ENCODE measurements around the gene BCL7A. TPM values are rescaled to one million over a fixed set of nuclear protein-coding genes. Genes with fewer than 3 reads are reported as not detected.

Gene BCL7A
- polyA plus RNA-seq, 4 donors = 0.22 to 10.4 (median 3.4) TPM

DNA sequence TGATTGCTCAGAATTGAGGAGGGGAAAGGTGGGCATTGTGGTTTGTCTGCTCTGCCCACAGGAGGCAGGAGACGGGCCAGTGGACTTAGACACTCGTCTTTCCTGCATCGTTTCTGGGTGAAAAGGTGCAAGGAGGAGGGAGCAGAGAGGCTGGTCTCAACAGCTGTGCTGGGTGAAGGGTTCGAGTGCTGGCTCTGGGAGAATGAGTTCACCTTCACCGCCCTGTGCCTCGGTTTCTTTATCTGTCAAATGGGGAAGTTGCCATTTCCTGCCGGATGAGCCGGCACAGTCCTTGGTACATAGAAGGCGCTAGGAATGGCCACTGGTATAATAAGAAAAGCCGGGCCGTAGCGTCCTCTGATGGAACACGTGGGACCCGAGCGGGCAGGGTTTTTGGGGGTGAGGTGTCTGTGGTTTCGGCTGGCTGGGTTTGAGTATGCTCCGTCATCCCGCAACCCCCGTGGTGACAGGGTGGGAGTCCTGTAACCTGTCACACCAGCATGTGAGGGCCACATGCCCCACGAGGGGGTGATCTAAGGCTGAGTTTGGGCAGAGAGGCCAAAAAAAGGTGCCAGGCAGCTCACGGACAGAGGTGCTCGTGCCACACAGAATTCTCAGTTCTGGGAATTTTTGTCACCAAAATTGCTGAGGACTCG, 7.3 kb downstream of the BCL7A start:
- no peak for FAIRE-seq

DNA sequence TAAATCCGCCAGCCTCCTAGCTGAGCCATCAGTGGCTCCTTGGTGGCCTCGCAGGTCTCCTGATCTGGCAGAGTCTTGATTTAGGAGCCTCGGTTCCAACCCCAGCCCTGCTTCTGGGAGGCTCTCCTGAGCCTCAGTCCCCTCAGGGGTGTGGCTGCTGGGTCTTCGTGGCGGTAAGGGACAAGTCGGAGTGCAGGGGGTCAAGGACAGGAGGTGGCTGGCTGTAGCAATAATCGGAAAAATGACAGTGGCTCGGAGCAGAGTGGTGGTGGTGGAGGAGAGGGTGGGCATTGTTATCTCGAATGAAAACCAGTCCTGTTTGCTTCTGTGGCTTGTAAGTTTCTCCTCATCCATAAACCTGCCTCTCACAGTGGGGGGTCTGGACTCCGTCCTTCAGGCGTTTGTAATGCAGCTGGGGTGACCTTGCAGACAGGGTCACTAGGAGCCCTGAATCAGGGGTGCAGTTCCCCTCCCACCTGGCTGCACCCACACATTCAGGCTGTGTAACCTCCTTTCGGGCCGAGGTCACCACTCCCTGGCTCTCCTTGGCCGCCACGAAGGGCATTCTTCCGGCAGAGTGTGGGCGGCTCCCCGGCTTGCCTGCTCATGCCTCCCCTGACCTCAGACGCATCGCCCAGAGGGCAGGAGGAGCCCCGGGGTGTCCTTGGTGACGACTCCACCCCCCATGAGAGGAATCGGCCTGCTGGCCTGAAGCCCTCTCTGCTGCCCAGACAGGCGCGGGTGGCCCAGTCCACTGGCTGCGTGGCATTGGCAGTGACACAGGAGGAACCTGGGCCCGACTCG, 8.1 kb downstream of the BCL7A start:
- Histone ChIP-seq H3K36me3 (ENCODE audit: control insufficient read depth in 3 of 3, insufficient read depth in 2 of 3, low read depth in 1 of 3, low read length in 3 of 3) (peaks cover 0 to 34% (median 0%) of the 10 kb centered on the region in 3 donors), H3K27ac (ENCODE audit: low read depth in 1 of 3, low read length in 2 of 3) (no peak overlapping the region), H3K9me3 (ENCODE audit: control insufficient read depth in 2 of 2, insufficient read depth in 1 of 2, low read depth in 1 of 2, low read length in 1 of 2) (no peaks in the 10 kb centered on the region), H3K4me3 (ENCODE audit: low read depth in 1 of 3, low read length in 3 of 3) (no peak overlapping the region), H3K4me1 (ENCODE audit: control insufficient read depth in 3 of 3, insufficient read depth in 2 of 3, low read depth in 1 of 3, low read length in 2 of 3) (no peaks in the 10 kb centered on the region), H3K27me3 (ENCODE audit: control insufficient read depth in 3 of 3, insufficient read depth in 3 of 3, low read length in 3 of 3) (no peaks in the 10 kb centered on the region)
- no peak for DNase-seq
- 76 to 83% (median 80%) methylated on average over 28 of the region's 28 CpGs for WGBS, 3 donors
- FAIRE-seq = no peak

More for the DNA sequence above, 7.3 kb downstream of the BCL7A start:
- H3K9me3 ChIP-seq (ENCODE audit: control insufficient read depth in 2 of 2, insufficient read depth in 1 of 2, low read depth in 1 of 2, low read length in 1 of 2) = no peaks in the 10 kb centered on the region
- WGBS, 3 donors = 68 to 82% (median 70%) methylated on average over 23 of the region's 23 CpGs
- no peak overlapping the region for H3K27ac ChIP-seq (ENCODE audit: low read depth in 1 of 3, low read length in 2 of 3)
- no peaks in the 10 kb centered on the region for H3K27me3 ChIP-seq (ENCODE audit: control insufficient read depth in 3 of 3, insufficient read depth in 3 of 3, low read length in 3 of 3)
- no peak overlapping the region for H3K4me3 ChIP-seq (ENCODE audit: low read depth in 1 of 3, low read length in 3 of 3)
- peaks cover 0 to 31% (median 0%) of the 10 kb centered on the region in 3 donors for H3K36me3 ChIP-seq (ENCODE audit: control insufficient read depth in 3 of 3, insufficient read depth in 2 of 3, low read depth in 1 of 3, low read length in 3 of 3)
- DNase-seq = no peak
- H3K4me1 ChIP-seq (ENCODE audit: control insufficient read depth in 3 of 3, insufficient read depth in 2 of 3, low read depth in 1 of 3, low read length in 2 of 3) = peaks cover 0 to 4% (median under 1%) of the 10 kb centered on the region in 3 donors

DNA sequence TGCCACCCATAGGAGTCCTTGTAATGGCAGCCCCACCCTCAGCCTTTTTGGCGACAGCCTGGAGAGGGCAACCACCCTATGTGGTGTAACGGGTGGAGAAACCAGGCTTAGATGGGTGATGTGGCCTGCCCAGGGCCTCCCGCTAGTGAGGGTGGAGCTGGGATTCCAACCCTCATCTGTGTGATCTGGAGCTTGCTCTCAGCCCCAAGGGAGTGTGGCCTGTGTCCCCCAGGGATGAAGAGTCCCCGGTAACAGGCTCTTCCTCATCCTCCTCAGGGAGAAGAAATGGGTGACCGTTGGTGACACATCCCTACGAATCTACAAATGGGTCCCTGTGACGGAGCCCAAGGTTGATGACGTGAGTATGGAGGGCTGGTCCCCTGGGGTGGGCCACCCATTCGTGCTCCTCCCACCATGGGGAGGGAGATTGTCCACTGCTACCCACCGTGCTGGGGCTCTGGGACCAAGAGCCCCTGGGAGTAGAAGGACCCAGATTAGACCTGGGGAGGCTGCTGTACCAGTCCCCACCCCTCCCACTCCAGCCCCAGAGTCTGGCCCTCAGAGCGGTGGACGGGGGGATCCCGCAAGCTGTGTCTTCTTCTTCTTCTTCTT, 8.8 kb downstream of the BCL7A start:
- DNase-seq (no peak), FAIRE-seq (no peak)
- WGBS, 3 donors = 92 to 96% (median 92%) methylated on average over 12 to 13 of the region's 13 CpGs
- H3K4me3 ChIP-seq (ENCODE audit: low read depth in 1 of 3, low read length in 3 of 3) = no peak overlapping the region
- peaks cover 0 to 41% (median 0%) of the 10 kb centered on the region in 3 donors for H3K36me3 ChIP-seq (ENCODE audit: control insufficient read depth in 3 of 3, insufficient read depth in 2 of 3, low read depth in 1 of 3, low read length in 3 of 3)
- no peaks in the 10 kb centered on the region for H3K27me3 ChIP-seq (ENCODE audit: control insufficient read depth in 3 of 3, insufficient read depth in 3 of 3, low read length in 3 of 3)
- no peaks in the 10 kb centered on the region for H3K9me3 ChIP-seq (ENCODE audit: control insufficient read depth in 2 of 2, insufficient read depth in 1 of 2, low read depth in 1 of 2, low read length in 1 of 2)
- no peaks in the 10 kb centered on the region for H3K4me1 ChIP-seq (ENCODE audit: control insufficient read depth in 3 of 3, insufficient read depth in 2 of 3, low read depth in 1 of 3, low read length in 2 of 3)
- H3K27ac ChIP-seq (ENCODE audit: low read depth in 1 of 3, low read length in 2 of 3) = no peak overlapping the region

DNA sequence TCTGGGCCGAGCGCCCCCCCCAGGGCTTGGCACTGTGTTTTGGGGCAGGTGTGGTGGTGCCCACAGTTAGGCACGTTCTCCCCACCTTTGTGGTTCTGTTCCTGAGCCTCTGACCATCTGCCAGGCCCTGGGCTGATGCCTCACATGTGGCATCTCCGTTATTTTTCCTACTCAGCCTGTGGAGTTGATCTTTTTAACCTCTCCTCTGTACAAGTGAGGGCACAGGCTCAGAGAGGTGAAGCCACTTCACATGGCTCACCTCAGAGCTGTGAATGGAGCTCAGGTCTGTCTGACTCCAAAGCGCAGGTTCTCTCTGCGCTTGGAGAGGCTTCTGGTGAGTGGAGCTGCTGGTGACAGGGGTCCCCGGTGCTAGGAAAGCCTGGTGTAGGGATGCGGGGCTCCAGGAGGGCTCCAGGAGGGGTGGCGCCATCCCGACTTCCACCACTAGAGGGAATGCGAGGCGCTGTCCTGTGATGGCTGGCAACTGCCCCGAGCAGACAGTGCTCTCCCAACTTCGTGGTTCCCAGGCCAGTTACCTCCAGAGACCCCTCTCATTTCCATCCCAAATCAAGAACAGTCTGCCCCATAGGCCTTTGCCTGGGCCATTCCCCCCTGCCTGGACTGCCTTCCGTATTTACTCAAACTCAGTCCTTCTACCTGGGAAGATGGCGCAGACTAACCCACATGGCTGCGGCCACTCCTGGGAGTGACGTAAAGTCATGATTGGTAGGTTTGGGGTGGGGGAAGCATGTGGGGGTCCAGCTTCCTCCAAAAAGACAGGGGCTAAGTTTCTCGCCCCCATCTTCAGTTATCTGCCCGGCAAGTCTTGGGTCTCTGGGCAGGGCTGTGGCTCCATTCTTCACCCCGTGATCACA, 9.9 kb downstream of the BCL7A start:
- DNase-seq = peak; percentile 29 to 51
- Histone ChIP-seq H3K27me3 (ENCODE audit: control insufficient read depth in 3 of 3, insufficient read depth in 3 of 3, low read length in 3 of 3) (no peaks in the 10 kb centered on the region), H3K4me3 (ENCODE audit: low read depth in 1 of 3, low read length in 3 of 3) (no peak overlapping the region), H3K27ac (ENCODE audit: low read depth in 1 of 3, low read length in 2 of 3) (no peak overlapping the region), H3K9me3 (ENCODE audit: control insufficient read depth in 2 of 2, insufficient read depth in 1 of 2, low read depth in 1 of 2, low read length in 1 of 2) (no peaks in the 10 kb centered on the region), H3K36me3 (ENCODE audit: control insufficient read depth in 3 of 3, insufficient read depth in 2 of 3, low read depth in 1 of 3, low read length in 3 of 3) (peaks cover 0 to 47% (median 0%) of the 10 kb centered on the region in 3 donors), H3K4me1 (ENCODE audit: control insufficient read depth in 3 of 3, insufficient read depth in 2 of 3, low read depth in 1 of 3, low read length in 2 of 3) (no peaks in the 10 kb centered on the region)
- FAIRE-seq = no peak
- WGBS, 3 donors = 59 to 70% (median 65%) methylated on average over 21 of the region's 21 CpGs

DNA sequence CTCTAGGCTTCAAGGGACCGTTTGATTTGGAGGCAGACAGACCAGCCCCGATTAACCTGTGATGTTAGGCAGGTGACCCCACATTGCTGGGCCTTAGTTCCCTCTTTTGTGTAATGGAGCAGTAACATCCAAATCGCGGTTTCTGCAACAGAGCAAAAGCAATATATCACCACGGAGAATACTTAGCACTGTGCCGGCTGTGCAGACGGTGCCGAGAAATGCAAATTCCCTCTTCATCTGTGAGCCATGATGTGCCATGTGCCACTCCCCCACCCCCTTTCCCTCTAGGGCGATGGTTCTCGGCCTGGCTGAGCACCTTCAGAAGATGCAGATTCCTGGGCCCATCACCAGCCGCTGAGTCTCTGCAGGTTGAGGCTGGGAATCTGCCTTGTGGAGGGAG, 10.9 kb downstream of the BCL7A start:
- no peak overlapping the region for H3K27ac ChIP-seq (ENCODE audit: low read depth in 1 of 3, low read length in 2 of 3)
- no peaks in the 10 kb centered on the region for H3K9me3 ChIP-seq (ENCODE audit: control insufficient read depth in 2 of 2, insufficient read depth in 1 of 2, low read depth in 1 of 2, low read length in 1 of 2)
- no peak overlapping the region for H3K4me3 ChIP-seq (ENCODE audit: low read depth in 1 of 3, low read length in 3 of 3)
- no peaks in the 10 kb centered on the region for H3K4me1 ChIP-seq (ENCODE audit: control insufficient read depth in 3 of 3, insufficient read depth in 2 of 3, low read depth in 1 of 3, low read length in 2 of 3)
- DNase-seq = no peak
- H3K36me3 ChIP-seq (ENCODE audit: control insufficient read depth in 3 of 3, insufficient read depth in 2 of 3, low read depth in 1 of 3, low read length in 3 of 3) = peaks cover 0 to 55% (median 0%) of the 10 kb centered on the region in 3 donors
- no peak for FAIRE-seq
- H3K27me3 ChIP-seq (ENCODE audit: control insufficient read depth in 3 of 3, insufficient read depth in 3 of 3, low read length in 3 of 3) = no peaks in the 10 kb centered on the region
- WGBS, 3 donors = 91 to 94% (median 91%) methylated on average over 11 of the region's 11 CpGs

DNA sequence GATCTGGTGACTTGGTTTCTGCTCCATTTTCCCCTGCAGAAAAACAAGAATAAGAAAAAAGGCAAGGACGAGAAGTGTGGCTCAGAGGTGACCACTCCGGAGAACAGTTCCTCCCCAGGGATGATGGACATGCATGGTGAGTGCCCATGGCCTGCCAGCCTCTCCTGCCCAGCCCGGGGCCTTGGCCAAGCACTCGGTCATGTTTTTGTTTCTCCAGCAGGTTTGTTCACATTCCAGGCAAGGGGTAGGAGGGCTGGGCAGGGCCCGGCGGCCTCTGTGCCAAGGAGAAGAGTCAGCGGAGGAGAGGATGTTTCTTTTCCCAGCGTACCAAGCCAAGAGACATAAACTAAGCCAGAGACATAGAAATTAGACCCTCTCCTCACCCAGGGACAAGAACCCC, 13.6 kb downstream of the BCL7A start:
- H3K4me1 ChIP-seq (ENCODE audit: control insufficient read depth in 3 of 3, insufficient read depth in 2 of 3, low read depth in 1 of 3, low read length in 2 of 3) = peaks cover 0 to 4% (median 0%) of the 10 kb centered on the region in 3 donors
- no peak overlapping the region for H3K27ac ChIP-seq (ENCODE audit: low read depth in 1 of 3, low read length in 2 of 3)
- DNase-seq = no peak
- H3K4me3 ChIP-seq (ENCODE audit: low read depth in 1 of 3, low read length in 3 of 3) = no peak overlapping the region
- H3K27me3 ChIP-seq (ENCODE audit: control insufficient read depth in 3 of 3, insufficient read depth in 3 of 3, low read length in 3 of 3) = no peaks in the 10 kb centered on the region
- H3K36me3 ChIP-seq (ENCODE audit: control insufficient read depth in 3 of 3, insufficient read depth in 2 of 3, low read depth in 1 of 3, low read length in 3 of 3) = peaks cover 0 to 58% (median 0%) of the 10 kb centered on the region in 3 donors
- H3K9me3 ChIP-seq (ENCODE audit: control insufficient read depth in 2 of 2, insufficient read depth in 1 of 2, low read depth in 1 of 2, low read length in 1 of 2) = no peaks in the 10 kb centered on the region
- FAIRE-seq = no peak
- 84 to 92% (median 86%) methylated on average over 8 of the region's 8 CpGs for WGBS, 3 donors

DNA sequence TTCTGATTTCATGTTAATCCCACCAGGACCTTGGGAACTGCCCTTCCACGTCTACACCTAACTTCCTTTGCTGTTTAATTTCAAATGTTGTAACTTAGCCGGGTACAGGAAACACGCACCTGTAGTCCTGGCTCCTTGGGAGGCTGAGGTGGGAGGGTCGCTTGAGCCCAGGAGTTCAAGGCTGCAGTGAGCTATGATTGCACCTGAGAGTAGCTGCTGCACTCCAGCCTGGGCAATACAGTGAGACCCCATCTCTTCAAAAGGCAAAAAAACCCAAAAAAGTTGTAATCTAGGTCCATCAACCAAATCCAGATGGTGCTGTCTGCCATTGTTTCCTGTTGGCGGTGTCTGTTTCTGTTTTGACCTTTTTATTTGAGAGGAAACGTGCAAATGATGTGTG, 14.5 kb downstream of the BCL7A start:
- no peaks in the 10 kb centered on the region for H3K9me3 ChIP-seq (ENCODE audit: control insufficient read depth in 2 of 2, insufficient read depth in 1 of 2, low read depth in 1 of 2, low read length in 1 of 2)
- 90 to 95% (median 95%) methylated on average over 6 of the region's 6 CpGs for WGBS, 3 donors
- peaks cover 0 to 62% (median 0%) of the 10 kb centered on the region in 3 donors for H3K36me3 ChIP-seq (ENCODE audit: control insufficient read depth in 3 of 3, insufficient read depth in 2 of 3, low read depth in 1 of 3, low read length in 3 of 3)
- H3K27ac ChIP-seq (ENCODE audit: low read depth in 1 of 3, low read length in 2 of 3) = no peak overlapping the region
- no peak for FAIRE-seq
- no peaks in the 10 kb centered on the region for H3K27me3 ChIP-seq (ENCODE audit: control insufficient read depth in 3 of 3, insufficient read depth in 3 of 3, low read length in 3 of 3)
- peaks cover 0 to 8% (median 2%) of the 10 kb centered on the region in 3 donors for H3K4me1 ChIP-seq (ENCODE audit: control insufficient read depth in 3 of 3, insufficient read depth in 2 of 3, low read depth in 1 of 3, low read length in 2 of 3)
- no peak overlapping the region for H3K4me3 ChIP-seq (ENCODE audit: low read depth in 1 of 3, low read length in 3 of 3)
- no peak for DNase-seq
